PC-9 (cell line): ENCODE data around the gene KIF5B. TPM values are rescaled to one million over a fixed set of nuclear protein-coding genes. Genes with fewer than 3 reads are reported as not detected.

Experiments used
- BruUV-seq: library from RNA; stranded (reverse); fragments of 400-500 nt; replicated peaks from 2 replicates; lab custom pipeline; 2021; lab: Mats Ljungman, UMichigan
- CTCF ChIA-PET: fragments of 300-600 bp; sonication (Branson Sonifier 250); formaldehyde crosslinking; loops from one replicate; lab custom pipeline; 2022; ENCODE audit warnings: antibody characterized with exemption; lab: Charles Lee
- POLR2A ChIA-PET: fragments of 300-600 bp; sonication (Branson Sonifier 250); formaldehyde crosslinking; loops from one replicate; lab custom pipeline; 2022; ENCODE audit warnings: antibody characterized with exemption; ENCODE audit not compliant: unreplicated experiment; lab: Charles Lee
- DNase-seq, 2 experiments: peaks; one replicate each; pipeline versions ENCODE4 v3.0.0 to v3.0.0-alpha.2; 2015 to 2022; ENCODE audit warnings: mixed read lengths in 1 of 2
- H2AFZ ChIP-seq: fragments of 200-600 bp; sonication (generic); 2 replicates; pipeline ENCODE4 v1.8.1; 2017; ENCODE audit warnings: antibody characterized with exemption
- H3F3A ChIP-seq: fragments of 200-600 bp; sonication (generic); 2 replicates; pipeline ENCODE4 v1.8.1; 2017; ENCODE audit warnings: antibody characterized with exemption, mild to moderate bottlenecking, low read depth; ENCODE audit not compliant: insufficient read depth
- H3K27ac ChIP-seq: fragments of 200-600 bp; sonication (generic); 2 replicates; pipeline ENCODE4 v1.6.1; 2016; ENCODE audit warnings: mixed run types
- H3K27me3 ChIP-seq: fragments of 200-600 bp; sonication (generic); 2 replicates; pipeline ENCODE4 v1.6.1; 2016; ENCODE audit warnings: low read depth, mixed run types; ENCODE audit not compliant: insufficient read depth
- H3K36me3 ChIP-seq: fragments of 200-600 bp; sonication (generic); 2 replicates; pipeline ENCODE4 v1.6.1; 2016; ENCODE audit warnings: low read depth, mixed run types
- H3K4me1 ChIP-seq: fragments of 200-600 bp; sonication (generic); replicated peaks from 2 replicates; pipeline ENCODE4 v1.6.1; 2016; ENCODE audit warnings: mixed run types; ENCODE audit not compliant: insufficient read depth
- H3K4me2 ChIP-seq: fragments of 200-600 bp; sonication (generic); 2 replicates; pipeline ENCODE4 v1.6.1; 2017; ENCODE audit warnings: mixed run types
- H3K4me3 ChIP-seq: fragments of 200-600 bp; sonication (generic); 2 replicates; pipeline ENCODE4 v1.6.1; 2016; ENCODE audit warnings: mixed run types
- H3K79me2 ChIP-seq: fragments of 200-600 bp; sonication (generic); 2 replicates; pipeline ENCODE4 v1.6.1; 2017; ENCODE audit warnings: low read depth, mixed run types
- H3K9me2 ChIP-seq: fragments of 200-600 bp; sonication (generic); 2 replicates; pipeline ENCODE4 v1.8.1; 2017; ENCODE audit warnings: mild to moderate bottlenecking; ENCODE audit not compliant: insufficient read depth
- H3K9me3 ChIP-seq: fragments of 200-600 bp; sonication (generic); 2 replicates; pipeline ENCODE4 v1.8.1; 2016; ENCODE audit warnings: low read depth; ENCODE audit not compliant: insufficient read depth
- H4K20me1 ChIP-seq: fragments of 200-600 bp; sonication (generic); 2 replicates; pipeline ENCODE4 v1.8.1; 2017; ENCODE audit not compliant: insufficient read depth
- CTCF ChIP-seq: fragments of 200-600 bp; sonication (generic); conservative IDR thresholded peaks from 2 replicates; pipeline ENCODE4 v1.6.1; 2017; ENCODE audit warnings: mixed run types, antibody characterized with exemption, mild to moderate bottlenecking, moderate library complexity
- EZH2 ChIP-seq: fragments of 200-600 bp; sonication (generic); IDR thresholded peaks from 2 replicates; pipeline ENCODE4 v1.8.0; 2017; ENCODE audit warnings: antibody characterized with exemption, low read depth
- intact Hi-C: fragments of 100-400 bp; cut with micrococcal nuclease; formaldehyde crosslinking; loops from one replicate; pipeline ENCODE4 v1.10.0; 2022; ENCODE audit not compliant: unreplicated experiment
- total RNA-seq: library from RNA; stranded (reverse); gene quantifications from 2 replicates; pipeline ENCODE4 v1.2.3, GENCODE V29; 2021

The KIF5B gene
- total RNA-seq, 1 experiment from 2014 or later, result 76.9 TPM

- peaks cover 17% of the 10 kb centered on the region for H4K20me1 ChIP-seq
- H3K79me2 ChIP-seq, result peaks cover 71% of the 10 kb centered on the region
- ChIA-PET POLR2A (no interaction called here), CTCF (no interaction called here)
- no peak overlapping the region for H3K4me3 ChIP-seq
- H3K9me3 ChIP-seq, result no peaks in the 10 kb centered on the region
- H2AFZ ChIP-seq, result no peak overlapping the region
- no peak for TF ChIP-seq CTCF
- no peak for TF ChIP-seq EZH2
- H3F3A ChIP-seq, result peaks cover 5% of the 10 kb centered on the region; the same call in 1 of the 2 replicates
- H3K27me3 ChIP-seq, result no peaks in the 10 kb centered on the region
- H3K27ac ChIP-seq, result no peak overlapping the region
- H3K4me1 ChIP-seq, result no peaks in the 10 kb centered on the region
- intact Hi-C loops, result no loop called here
- no peak for DNase-seq
- H3K9me2 ChIP-seq, result no peaks in the 10 kb centered on the region
- no peak overlapping the region for H3K4me2 ChIP-seq
- no TSS peak for BruUV-seq
- H3K36me3 ChIP-seq, result peaks cover 33% of the 10 kb centered on the region; the same call in 1 of the 2 replicates
These were observed 14.8 kb downstream of the KIF5B start for GRCh38 chr10:32041290-32042028.

- H2AFZ ChIP-seq, result no peak overlapping the region
- POLR2A ChIA-PET, result no interaction called here
- peaks cover 55% of the 10 kb centered on the region for H3K79me2 ChIP-seq
- no peaks in the 10 kb centered on the region for H3K9me2 ChIP-seq
- H3K4me1 ChIP-seq, result no peaks in the 10 kb centered on the region
- CTCF ChIA-PET, result no interaction called here
- no peak overlapping the region for H3K4me3 ChIP-seq
- H3K4me2 ChIP-seq, result no peak overlapping the region
- H4K20me1 ChIP-seq, result peaks cover 17% of the 10 kb centered on the region
- H3K27ac ChIP-seq, result no peak overlapping the region
- no peak for DNase-seq
- peaks cover 5% of the 10 kb centered on the region; the same call in 1 of the 2 replicates for H3F3A ChIP-seq
- H3K36me3 ChIP-seq, result peaks cover 24% of the 10 kb centered on the region
- no TSS peak for BruUV-seq
- intact Hi-C loops, result loop anchor here (10.0 kb wide), 1 partner anchor 235 kb away; no protein-coding TSS in a partner anchor
- TF ChIP-seq EZH2, result no peak
- TF ChIP-seq CTCF, result no peak
- H3K27me3 ChIP-seq, result no peaks in the 10 kb centered on the region
- no peaks in the 10 kb centered on the region for H3K9me3 ChIP-seq
These were observed 16.5 kb downstream of the KIF5B start for GRCh38 chr10:32039734-32040133.

- POLR2A ChIA-PET, result no interaction called here
- no peaks in the 10 kb centered on the region for H3K9me3 ChIP-seq
- H2AFZ ChIP-seq, result no peak overlapping the region
- no peaks in the 10 kb centered on the region for H3K27me3 ChIP-seq
- no peaks in the 10 kb centered on the region for H3K4me1 ChIP-seq
- H3K4me2 ChIP-seq, result no peak overlapping the region
- DNase-seq, result no peak
- no TSS peak for BruUV-seq
- CTCF ChIA-PET, result no interaction called here
- intact Hi-C loops, result loop anchor here (10.0 kb wide), 1 partner anchor 236 kb away; no protein-coding TSS in a partner anchor
- no peak for TF ChIP-seq EZH2
- no peak for TF ChIP-seq CTCF
- no peak overlapping the region for H3K27ac ChIP-seq
- H4K20me1 ChIP-seq, result peaks cover 17% of the 10 kb centered on the region
- peaks cover 46% of the 10 kb centered on the region for H3K79me2 ChIP-seq
- peaks cover 5% of the 10 kb centered on the region; the same call in 1 of the 2 replicates for H3F3A ChIP-seq
- no peak overlapping the region for H3K4me3 ChIP-seq
- H3K36me3 ChIP-seq, result peaks cover 20% of the 10 kb centered on the region
- H3K9me2 ChIP-seq, result no peaks in the 10 kb centered on the region
These were observed 17.4 kb downstream of the KIF5B start for GRCh38 chr10:32038777-32039176.
